Activated T-cell treated with anti-CD3 and anti-CD28 coated beads, Interleukin-2, amount 50 U/mL, for 4 hours (primary cell): ENCODE results near the gene CXCL5. TPM values are rescaled to one million over a fixed set of nuclear protein-coding genes. Genes with fewer than 3 reads are reported as not detected.

Experiments
- ATAC-seq, 2 donors: fragments of 200-7000 bp; cut with Tn5 transposase; one replicate each; pipeline ENCODE4 v1.10.0; 2021
- DNase-seq: peaks from one replicate; pipeline ENCODE4 v3.0.0-alpha.2; 2020
- H3K27me3 Mint-ChIP-seq: one replicate; pipeline ENCODE4 v1.8.0; 2021; ENCODE audit warnings: low read depth, mixed read lengths
- H3K36me3 Mint-ChIP-seq: one replicate; pipeline ENCODE4 v1.8.0; 2022; ENCODE audit warnings: mixed read lengths; ENCODE audit not compliant: insufficient read depth
- H3K4me1 Mint-ChIP-seq: one replicate; pipeline ENCODE4 v1.8.0; 2021; ENCODE audit warnings: low read depth, mixed read lengths
- H3K4me3 Mint-ChIP-seq: one replicate; pipeline ENCODE4 v1.8.0; 2021; ENCODE audit warnings: mild to moderate bottlenecking, moderate library complexity, mixed read lengths
- H3K9me3 Mint-ChIP-seq: one replicate; pipeline ENCODE4 v1.8.0; 2021; ENCODE audit warnings: mixed read lengths
- total RNA-seq, 3 donors: library from RNA; stranded (reverse); gene quantifications; one replicate each; pipeline ENCODE4 v1.2.1, GENCODE V29; 2021

The CXCL5 gene
- not detected for total RNA-seq

DNA sequence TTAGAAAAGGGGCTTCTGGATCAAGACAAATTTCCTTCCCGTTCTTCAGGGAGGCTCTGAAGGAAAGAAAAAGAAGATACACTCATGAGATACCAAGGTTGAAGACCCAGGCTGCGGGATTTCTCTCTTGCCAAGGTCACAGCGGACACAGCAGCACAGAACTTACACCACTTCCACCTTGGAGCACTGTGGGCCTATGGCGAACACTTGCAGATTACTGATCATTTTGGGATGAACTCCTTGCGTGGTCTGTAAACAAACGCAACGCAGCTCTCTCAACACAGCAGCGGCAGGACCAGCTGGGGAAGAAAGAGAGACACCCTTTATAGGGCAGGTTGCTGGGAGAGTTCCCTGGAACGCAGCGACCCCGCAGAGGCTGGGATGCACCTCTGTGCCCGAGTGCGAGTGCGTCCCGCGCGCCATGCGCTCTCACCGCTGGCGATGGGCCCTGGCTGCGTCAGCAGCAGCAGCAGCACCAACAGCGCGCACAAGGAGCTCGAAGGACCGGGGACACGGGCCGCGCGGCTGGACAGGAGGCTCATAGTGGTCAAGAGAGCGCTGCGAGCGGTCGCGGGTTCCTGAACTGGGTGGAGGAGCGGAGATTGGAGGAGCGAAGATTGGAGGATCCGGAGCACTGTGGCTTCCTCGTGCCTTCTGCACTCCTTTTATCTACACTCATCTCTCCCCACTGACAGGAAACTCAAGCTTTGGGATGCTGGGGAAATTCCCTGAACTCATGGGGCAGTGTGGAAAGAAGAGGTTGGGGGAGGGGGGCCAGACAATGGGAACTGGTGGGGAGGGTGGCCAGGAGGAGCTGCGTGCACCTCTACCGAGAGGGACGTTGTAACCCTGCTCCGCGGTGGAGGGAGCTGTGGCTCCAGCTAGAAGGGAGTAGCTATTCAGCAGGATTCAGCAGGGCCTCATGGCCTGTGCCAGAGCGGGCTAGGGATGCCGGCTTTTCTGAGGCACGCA, at the start of gene CXCL5:
TSS of gene CXCL5 (minus strand) at position 638 of the 972 bp plus-strand sequence. CDS start at position 542, 96 bp downstream.
- no peaks in the 10 kb centered on the region for H3K4me1 Mint-ChIP-seq
- H3K9me3 Mint-ChIP-seq = no peaks in the 10 kb centered on the region
- H3K36me3 Mint-ChIP-seq = no peaks in the 10 kb centered on the region
- H3K27me3 Mint-ChIP-seq = peaks cover 6% of the 10 kb centered on the region
- ATAC-seq = no peak
- H3K4me3 Mint-ChIP-seq = no peak within 1 kb of the TSS
- no peak for DNase-seq

GRCh38 chr4:74047152-74047551, 48.7 kb upstream of the CXCL5 start:
- Mint-ChIP-seq H3K36me3 (no peaks in the 10 kb centered on the region), H3K4me3 (no peak overlapping the region), H3K27me3 (peaks cover 10% of the 10 kb centered on the region), H3K4me1 (no peaks in the 10 kb centered on the region), H3K9me3 (peaks cover 23% of the 10 kb centered on the region)
- ATAC-seq (no peak), DNase-seq (no peak)

DNA sequence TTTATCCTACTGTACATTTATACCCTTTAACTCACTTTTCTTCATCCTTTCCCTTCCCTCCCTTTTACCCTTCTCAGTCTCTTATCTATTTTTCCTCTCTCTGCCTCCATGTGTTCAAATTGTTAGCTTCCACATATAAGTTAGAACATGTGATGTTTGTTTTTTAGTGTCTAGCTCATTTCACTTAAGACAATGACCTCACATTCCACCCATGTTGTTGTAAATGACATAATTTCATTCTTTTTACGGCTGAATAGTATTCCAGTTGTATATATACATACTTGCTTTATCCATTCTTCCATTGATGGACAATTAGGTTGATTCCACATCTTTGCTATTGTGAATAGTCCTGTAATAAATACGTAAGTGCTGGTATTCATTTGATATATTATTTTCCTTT, 47.3 kb upstream of the CXCL5 start:
- ATAC-seq (no peak), DNase-seq (no peak)
- H3K9me3 Mint-ChIP-seq = peaks cover 15% of the 10 kb centered on the region
- no peaks in the 10 kb centered on the region for H3K4me1 Mint-ChIP-seq
- H3K36me3 Mint-ChIP-seq = no peaks in the 10 kb centered on the region
- no peak overlapping the region for H3K4me3 Mint-ChIP-seq
- H3K27me3 Mint-ChIP-seq = peaks cover 12% of the 10 kb centered on the region

- H3K4me3 Mint-ChIP-seq = no peak overlapping the region
- H3K9me3 Mint-ChIP-seq = peaks cover 15% of the 10 kb centered on the region
- no peaks in the 10 kb centered on the region for H3K4me1 Mint-ChIP-seq
- no peaks in the 10 kb centered on the region for H3K36me3 Mint-ChIP-seq
- no peak for ATAC-seq
- H3K27me3 Mint-ChIP-seq = peaks cover 15% of the 10 kb centered on the region
- no peak for DNase-seq
These were observed 46.8 kb upstream of the CXCL5 start for GRCh38 chr4:74045247-74045646.

DNA sequence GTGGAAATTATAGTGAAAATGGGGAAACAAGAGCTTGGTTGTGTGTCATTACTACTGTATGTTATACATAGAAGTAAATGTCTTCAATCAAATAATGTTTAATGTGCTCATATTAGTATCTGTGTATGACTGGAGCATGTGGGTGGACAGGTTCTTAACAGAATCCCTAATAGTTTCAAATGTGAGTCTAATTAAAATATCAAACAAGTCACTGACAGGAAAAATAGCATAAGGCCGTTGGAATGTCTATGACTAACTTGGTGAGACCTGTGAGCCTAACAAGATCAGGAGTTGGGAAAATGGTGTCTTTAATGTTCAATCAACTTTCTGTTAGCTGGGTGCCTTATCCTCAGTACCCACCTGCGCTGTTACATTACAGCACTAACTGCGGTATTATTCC, 46.2 kb upstream of the CXCL5 start:
- ATAC-seq (no peak), DNase-seq (no peak)
- H3K4me3 Mint-ChIP-seq = no peak overlapping the region
- H3K4me1 Mint-ChIP-seq = no peaks in the 10 kb centered on the region
- peaks cover 15% of the 10 kb centered on the region for H3K9me3 Mint-ChIP-seq
- no peaks in the 10 kb centered on the region for H3K36me3 Mint-ChIP-seq
- peaks cover 20% of the 10 kb centered on the region for H3K27me3 Mint-ChIP-seq

DNA sequence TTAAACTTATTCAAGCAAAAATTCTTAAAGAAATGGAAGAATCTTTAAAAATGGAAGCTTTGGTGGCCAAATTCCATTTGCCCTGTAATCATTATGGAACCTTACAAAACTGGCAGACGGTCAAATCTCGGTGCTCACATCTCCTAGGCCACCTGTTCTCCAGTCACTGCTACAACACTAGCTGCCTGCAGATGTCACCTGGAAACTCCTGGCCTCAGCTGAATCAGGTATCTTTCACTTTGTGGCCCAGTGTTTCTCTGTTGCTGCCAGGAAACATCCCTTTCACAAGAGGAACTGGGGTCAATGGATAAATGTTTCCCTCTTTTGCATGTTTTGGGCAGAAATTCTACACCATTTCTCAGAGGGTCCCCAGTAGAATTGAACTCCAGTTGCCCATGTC, 44.2 kb upstream of the CXCL5 start:
- H3K36me3 Mint-ChIP-seq = no peaks in the 10 kb centered on the region
- peaks cover 29% of the 10 kb centered on the region for H3K27me3 Mint-ChIP-seq
- H3K4me1 Mint-ChIP-seq = peaks cover 7% of the 10 kb centered on the region
- no peak for ATAC-seq
- peaks cover 4% of the 10 kb centered on the region for H3K9me3 Mint-ChIP-seq
- no peak for DNase-seq
- H3K4me3 Mint-ChIP-seq = no peak overlapping the region

GRCh38 chr4:74041418-74041817, 42.9 kb upstream of the CXCL5 start:
- peaks cover 3% of the 10 kb centered on the region for H3K9me3 Mint-ChIP-seq
- H3K4me3 Mint-ChIP-seq = no peak overlapping the region
- DNase-seq (no peak), ATAC-seq (no peak)
- peaks cover 37% of the 10 kb centered on the region for H3K27me3 Mint-ChIP-seq
- no peaks in the 10 kb centered on the region for H3K36me3 Mint-ChIP-seq
- H3K4me1 Mint-ChIP-seq = peaks cover 7% of the 10 kb centered on the region

GRCh38 chr4:74039315-74039763, 40.9 kb upstream of the CXCL5 start:
- Mint-ChIP-seq H3K27me3 (peaks cover 39% of the 10 kb centered on the region), H3K4me1 (peaks cover 7% of the 10 kb centered on the region), H3K9me3 (no peaks in the 10 kb centered on the region), H3K36me3 (no peaks in the 10 kb centered on the region), H3K4me3 (peak overlapping the region; percentile 58)
- ATAC-seq = no peak
- DNase-seq = no peak

DNA sequence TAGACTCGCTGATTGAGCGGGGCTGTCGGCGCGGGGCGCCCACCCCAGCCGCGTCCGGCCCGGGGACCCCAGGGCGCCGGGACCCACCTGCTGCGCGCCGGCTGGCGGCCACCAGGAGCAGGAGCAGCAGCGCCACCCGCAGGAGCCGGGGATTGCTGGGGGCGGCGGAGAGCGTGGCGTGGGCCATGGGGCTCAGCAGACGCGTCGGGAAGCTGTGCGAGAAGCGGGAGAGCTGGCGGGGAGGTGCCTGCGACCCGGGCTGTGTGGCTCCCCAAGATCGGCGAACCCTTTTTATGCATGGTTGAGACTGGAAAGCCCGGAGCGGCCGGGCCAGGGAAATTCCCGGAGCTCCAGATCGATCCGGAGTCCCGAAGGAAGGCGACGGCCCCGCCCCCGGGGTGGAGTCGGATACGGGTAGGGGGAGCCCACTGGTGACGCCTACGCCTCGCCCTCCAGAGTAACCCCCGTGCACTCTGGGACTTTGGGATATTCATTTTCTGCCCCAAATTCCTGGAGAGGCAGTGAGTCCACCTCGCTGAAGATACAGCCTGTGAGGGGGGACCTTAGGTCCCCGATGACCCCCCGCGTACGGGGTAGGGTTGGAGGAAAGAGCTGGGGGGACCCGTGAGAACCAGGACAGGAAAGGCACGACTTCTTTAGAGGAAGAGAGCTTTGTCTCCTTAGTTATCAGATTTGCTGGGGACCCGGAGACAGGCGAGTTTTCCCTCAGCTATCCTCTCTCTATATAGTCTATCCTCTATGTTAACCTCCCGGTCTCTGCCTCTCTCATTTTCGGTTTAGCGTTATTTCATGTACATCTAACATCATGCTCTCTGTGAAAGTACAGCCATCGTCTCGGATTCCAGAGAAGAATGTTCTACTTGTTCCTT, 40.2 kb upstream of the CXCL5 start, which contains the start of gene CXCL3:
TSS of gene CXCL3 (minus strand) at position 265 of the 890 bp plus-strand sequence. CDS start at position 187, 78 bp downstream.
- Mint-ChIP-seq H3K9me3 (no peaks in the 10 kb centered on the region), H3K4me3 (peak within 1 kb of the TSS; percentile 67), H3K36me3 (no peaks in the 10 kb centered on the region), H3K27me3 (peaks cover 39% of the 10 kb centered on the region), H3K4me1 (peaks cover 7% of the 10 kb centered on the region)
- DNase-seq (no peak), ATAC-seq (peak; percentile 56 to 63)

GRCh38 chr4:74038086-74038424, 39.6 kb upstream of the CXCL5 start:
- H3K27me3 Mint-ChIP-seq = peaks cover 39% of the 10 kb centered on the region

GRCh38 chr4:74037076-74037955, 38.8 kb upstream of the CXCL5 start:
- no peaks in the 10 kb centered on the region for H3K9me3 Mint-ChIP-seq
- peaks cover 35% of the 10 kb centered on the region for H3K27me3 Mint-ChIP-seq
- no peaks in the 10 kb centered on the region for H3K36me3 Mint-ChIP-seq
- ATAC-seq = no peak
- peak overlapping the region; percentile 67 for H3K4me3 Mint-ChIP-seq
- H3K4me1 Mint-ChIP-seq = peaks cover 7% of the 10 kb centered on the region
- no peak for DNase-seq

More at GRCh38 chr4:74038086-74038424, 39.6 kb upstream of the CXCL5 start:
- ATAC-seq (peak in 1 of 2 donors; percentile 14), DNase-seq (no peak)
- Mint-ChIP-seq H3K4me1 (peaks cover 7% of the 10 kb centered on the region), H3K9me3 (no peaks in the 10 kb centered on the region), H3K4me3 (peak overlapping the region; percentile 67), H3K36me3 (no peaks in the 10 kb centered on the region)

DNA sequence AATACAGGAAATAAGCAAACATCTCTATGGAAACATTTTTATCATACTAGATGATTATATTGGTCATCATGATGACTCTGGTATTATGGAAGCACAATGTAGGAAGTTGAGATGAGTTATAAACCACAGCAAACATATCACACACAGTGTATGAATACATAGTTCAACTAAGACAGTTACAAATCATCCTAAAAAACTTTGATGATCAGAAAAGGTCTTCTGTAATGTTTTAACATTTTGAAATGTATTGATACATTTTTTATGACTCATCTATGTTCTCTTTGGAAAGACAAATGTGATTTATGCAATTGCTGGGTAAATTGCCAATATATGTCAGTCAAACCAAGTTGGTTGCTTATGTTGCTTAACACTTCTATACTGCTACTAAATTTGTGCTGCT, 35.3 kb upstream of the CXCL5 start:
- ATAC-seq (no peak), DNase-seq (no peak)
- no peak overlapping the region for H3K4me3 Mint-ChIP-seq

GRCh38 chr4:74032064-74032463, 33.6 kb upstream of the CXCL5 start:
- ATAC-seq (no peak), DNase-seq (no peak)
- H3K4me3 Mint-ChIP-seq = no peak overlapping the region
- H3K4me1 Mint-ChIP-seq = no peaks in the 10 kb centered on the region
- H3K9me3 Mint-ChIP-seq = peaks cover 9% of the 10 kb centered on the region
- no peaks in the 10 kb centered on the region for H3K36me3 Mint-ChIP-seq
- peaks cover 10% of the 10 kb centered on the region for H3K27me3 Mint-ChIP-seq

More for the DNA sequence above, 35.3 kb upstream of the CXCL5 start:
- H3K9me3 Mint-ChIP-seq = peaks cover 1% of the 10 kb centered on the region
- H3K36me3 Mint-ChIP-seq = no peaks in the 10 kb centered on the region
- peaks cover 22% of the 10 kb centered on the region for H3K27me3 Mint-ChIP-seq
- H3K4me1 Mint-ChIP-seq = peaks cover 2% of the 10 kb centered on the region
